SK-N-DZ (cell line): ENCODE data around the gene NRIP3. TPM values are rescaled to one million over a fixed set of nuclear protein-coding genes. Genes with fewer than 3 reads are reported as not detected.

Source experiments
- DNase-seq: peaks from one replicate; pipeline ENCODE4 v3.0.0-alpha.2; 2015; ENCODE audit warnings: low spot score
- polyA plus RNA-seq, 2 experiments: library from polyadenylated mRNA; depleted of rRNA; stranded (reverse); fragments of >200 nt; gene quantifications; 2 replicates each; pipeline ENCODE4 v1.2.3, GENCODE V29; 2014

Gene NRIP3
- 1.2 and 4.2 TPM in 2 replicates for polyA plus RNA-seq (2014; cell fraction: cytosol; rRNA removed)
- 3.8 and 4.0 TPM in 2 replicates for polyA plus RNA-seq (2014; cell fraction: nucleus; rRNA removed)

DNA sequence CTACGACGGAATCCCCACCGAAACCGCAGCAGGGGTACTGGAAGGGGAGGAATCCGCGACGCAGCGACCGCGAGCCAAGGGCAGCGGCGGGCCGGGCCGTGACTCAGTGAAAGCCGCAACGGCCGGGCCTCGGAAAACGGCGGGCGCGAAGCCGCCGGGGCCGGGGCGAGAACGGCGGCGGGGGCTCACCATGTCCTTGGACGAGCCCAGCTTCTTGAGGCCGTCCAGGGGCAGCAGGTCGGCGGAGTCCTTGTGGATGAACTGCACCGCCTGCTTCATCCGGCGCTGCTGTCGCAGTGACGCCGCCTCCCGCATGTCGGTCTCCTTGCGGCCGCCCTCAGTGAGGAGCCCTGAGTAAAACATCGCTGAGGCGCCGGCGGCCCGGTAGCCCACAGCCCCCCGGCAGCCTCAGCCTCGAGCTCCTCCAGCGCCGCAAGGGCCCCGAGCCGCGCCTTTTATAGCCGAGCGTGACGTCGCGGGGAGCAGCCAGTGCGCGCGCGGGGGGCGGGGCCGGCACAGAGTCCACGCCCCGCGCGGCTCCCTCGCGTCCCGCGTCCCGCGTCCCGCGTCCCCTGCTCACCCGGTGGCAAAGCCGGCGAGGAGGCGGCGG is at the start of gene NRIP3:
NRIP3 (minus strand) TSS at position 429 of the 610 bp plus-strand sequence; CDS start at position 363, 66 bp downstream.
- peak; percentile 71 for DNase-seq

- no peak for DNase-seq
Observed at GRCh38 chr11:9052316-9052715, 48.5 kb upstream of the NRIP3 start.

DNA sequence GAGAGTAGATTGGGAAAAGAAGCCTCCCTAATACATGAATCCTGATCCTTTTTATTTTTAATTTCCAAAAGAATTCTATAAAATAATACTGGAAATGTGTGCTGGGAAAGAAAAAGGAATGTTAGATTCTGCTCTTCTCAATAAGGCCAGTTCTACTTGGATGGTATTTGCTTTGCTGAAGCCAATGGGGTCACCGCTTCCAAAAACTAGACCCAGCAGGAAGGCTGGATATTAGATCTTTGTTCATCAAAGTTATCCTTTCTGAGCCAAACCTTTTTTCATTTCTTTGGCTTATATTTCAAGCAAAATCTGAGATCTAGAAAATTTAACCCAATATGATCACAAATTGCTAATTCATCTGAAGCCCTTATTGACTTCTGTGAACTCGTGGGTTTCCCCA is 46.2 kb upstream of the NRIP3 start:
- DNase-seq: no peak

DNA sequence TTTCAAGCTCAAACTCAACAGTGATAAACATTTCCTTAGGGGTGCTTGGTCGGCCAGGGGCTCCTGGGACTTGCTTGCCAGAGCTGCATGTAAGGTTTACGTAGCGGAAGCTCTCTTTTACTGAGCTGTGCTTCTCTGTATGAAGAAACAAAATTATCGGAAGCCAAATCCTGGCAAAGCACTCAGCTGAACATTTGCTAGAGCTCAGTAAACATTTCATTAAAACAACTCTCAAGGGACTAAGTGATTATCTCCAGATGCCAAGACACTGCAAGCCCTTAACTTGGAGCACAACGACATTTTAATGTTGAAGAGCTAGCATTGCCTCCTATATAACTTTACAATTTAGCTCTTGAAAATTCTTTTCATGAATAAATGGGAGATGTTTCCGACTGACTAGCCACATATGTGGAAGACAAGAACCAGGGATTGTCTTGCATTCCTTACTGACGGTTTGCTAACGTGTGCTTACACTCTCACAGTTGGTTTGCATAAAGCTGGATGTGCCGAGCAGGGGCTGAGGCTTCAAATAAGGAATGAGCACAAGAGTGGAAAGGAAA is 44.2 kb upstream of the NRIP3 start:
- peak; percentile 51 for DNase-seq

DNA sequence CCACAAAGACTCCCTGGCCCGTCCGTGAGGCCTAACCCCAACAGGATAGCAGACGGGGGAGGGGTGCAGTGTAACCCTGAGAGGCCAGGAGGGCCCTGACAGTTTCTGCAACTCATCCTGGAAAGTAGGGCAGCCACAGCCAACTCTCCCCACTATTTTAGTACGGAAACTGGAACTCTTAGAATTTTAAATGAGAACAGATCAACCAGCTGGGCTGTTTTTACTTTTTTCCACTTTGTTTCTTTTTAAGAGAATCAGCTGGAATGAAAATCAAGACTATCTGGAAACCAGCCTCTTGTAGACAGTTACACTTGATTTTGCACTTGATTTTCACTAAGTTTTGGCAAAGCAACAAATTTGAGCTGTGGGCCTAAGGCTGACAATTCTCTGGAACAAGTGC is 42.7 kb upstream of the NRIP3 start:
- no peak for DNase-seq

GRCh38 chr11:9042488-9042887 is 38.7 kb upstream of the NRIP3 start:
- DNase-seq: no peak

- DNase-seq: no peak
Observed at GRCh38 chr11:9041747-9042146, 37.9 kb upstream of the NRIP3 start.

DNA sequence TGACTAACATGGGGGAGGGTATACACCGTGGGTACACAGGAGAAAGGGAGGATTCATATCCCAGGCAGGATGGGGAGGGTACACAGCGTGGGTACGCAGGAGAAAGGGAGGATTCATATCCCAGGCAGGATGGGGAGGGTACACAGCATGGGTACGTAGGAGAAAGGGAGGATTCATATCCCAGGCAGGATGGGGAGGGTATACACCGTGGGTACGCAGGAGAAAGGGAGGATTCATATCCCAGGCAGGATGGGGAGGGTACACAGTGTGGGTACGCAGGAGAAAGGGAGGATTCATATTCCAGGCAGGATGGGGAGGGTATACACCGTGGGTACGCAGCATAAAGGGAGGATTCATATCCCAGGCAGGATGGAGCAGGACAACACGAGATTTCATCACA is 36.6 kb upstream of the NRIP3 start:
- no peak for DNase-seq

DNA sequence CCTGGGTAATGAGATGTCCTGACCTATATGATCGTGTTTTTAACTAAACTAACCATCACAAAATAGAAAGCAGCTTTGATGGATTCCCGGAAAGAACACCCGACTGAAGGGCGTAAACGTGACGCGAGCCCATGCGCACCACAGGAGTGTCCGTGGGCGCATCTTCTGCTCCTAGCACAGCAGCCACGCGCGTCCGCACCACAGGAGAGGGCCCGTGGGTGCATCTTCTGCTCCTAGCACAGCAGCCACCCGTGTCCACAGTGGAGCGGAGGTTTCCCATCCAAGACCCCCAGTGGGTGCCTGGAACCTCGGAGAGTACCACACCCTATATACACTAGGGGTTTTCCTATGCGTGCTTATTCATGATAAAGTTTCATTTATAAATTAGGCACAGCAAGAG is 36.1 kb upstream of the NRIP3 start:
- no peak for DNase-seq

DNA sequence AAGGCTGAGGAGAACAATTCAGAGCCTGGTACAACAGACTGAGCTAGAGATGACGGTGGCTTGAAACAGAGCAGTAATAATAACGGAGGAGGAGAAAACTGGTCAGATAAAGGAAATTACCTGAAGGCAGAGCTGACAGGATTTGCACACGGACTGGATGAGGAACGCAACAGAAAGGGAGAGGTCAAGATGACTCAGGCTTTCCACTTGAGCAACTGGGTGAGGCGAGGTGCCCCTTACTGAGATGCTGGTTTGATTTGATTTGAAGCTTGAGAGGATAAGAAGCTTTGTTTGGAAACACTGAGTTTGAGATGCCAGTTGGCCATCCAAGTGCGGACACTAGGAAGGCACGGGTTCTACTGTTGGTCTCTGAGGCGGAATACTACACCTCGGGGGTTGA is 35.4 kb upstream of the NRIP3 start:
- DNase-seq: no peak

- DNase-seq: no peak
Observed at GRCh38 chr11:9038541-9038940, 34.7 kb upstream of the NRIP3 start.

DNA sequence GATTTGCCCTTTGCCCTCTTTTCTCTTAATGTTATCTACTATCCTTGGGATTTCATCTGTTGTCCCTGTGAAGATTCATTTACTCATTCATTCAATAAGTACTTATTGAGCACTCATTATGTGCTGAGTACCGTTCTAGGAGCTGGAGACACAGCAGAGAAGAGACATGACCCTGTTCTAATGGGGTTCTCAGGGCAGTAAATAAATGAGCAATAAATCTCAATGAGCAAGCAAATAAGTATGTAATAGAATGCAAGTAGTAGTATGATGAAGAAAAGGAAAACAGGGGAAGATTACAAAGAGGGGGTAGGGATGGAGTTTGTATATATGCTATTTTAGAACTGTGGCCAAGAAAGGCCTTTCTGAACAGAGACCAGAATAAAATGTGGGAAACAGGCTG is 34.2 kb upstream of the NRIP3 start:
- DNase-seq: no peak

- no peak for DNase-seq
Observed at GRCh38 chr11:9037046-9037780, 33.4 kb upstream of the NRIP3 start.

DNA sequence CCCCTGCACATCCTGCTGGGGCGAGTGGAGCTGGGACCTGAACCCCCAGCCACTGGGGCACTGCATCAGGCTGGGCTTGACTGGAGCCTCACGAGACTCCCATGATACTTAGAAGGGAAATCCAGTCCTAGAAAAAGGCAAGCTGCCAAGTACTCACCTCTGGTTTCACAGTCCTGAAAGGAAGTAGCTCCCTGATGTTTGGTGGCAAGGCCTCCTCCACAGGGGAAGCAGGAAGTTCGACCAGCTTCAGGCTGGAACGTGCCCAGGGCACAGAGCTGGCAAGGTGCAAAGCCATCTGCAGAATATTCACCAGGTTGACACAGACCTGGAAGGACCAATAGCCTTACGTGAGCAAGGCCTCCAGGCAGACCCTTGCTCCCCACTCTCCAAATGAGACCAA is 26.8 kb upstream of the NRIP3 start:
- DNase-seq: no peak

DNA sequence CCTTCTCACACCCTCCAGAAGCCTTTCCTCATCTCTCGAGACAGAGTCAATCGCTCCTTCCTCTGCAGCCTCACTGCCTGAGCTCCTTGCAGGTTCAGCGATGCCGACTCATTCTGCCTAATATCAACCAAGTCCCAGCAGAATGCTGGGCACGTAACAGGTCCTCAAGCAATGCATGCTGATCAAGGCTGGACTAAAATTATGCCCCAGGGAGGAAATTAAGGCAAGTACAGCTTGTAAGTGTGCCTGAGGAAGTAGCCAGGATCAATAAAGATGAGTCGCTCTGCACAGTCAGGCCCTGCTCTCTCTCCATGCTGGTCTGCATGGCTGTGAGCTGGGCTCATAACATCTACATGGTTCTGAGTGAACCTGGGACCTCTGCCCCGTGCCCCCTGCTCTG is 25.6 kb upstream of the NRIP3 start:
- DNase-seq: no peak

- no peak for DNase-seq
Observed at GRCh38 chr11:9028581-9028980, 24.8 kb upstream of the NRIP3 start.

DNA sequence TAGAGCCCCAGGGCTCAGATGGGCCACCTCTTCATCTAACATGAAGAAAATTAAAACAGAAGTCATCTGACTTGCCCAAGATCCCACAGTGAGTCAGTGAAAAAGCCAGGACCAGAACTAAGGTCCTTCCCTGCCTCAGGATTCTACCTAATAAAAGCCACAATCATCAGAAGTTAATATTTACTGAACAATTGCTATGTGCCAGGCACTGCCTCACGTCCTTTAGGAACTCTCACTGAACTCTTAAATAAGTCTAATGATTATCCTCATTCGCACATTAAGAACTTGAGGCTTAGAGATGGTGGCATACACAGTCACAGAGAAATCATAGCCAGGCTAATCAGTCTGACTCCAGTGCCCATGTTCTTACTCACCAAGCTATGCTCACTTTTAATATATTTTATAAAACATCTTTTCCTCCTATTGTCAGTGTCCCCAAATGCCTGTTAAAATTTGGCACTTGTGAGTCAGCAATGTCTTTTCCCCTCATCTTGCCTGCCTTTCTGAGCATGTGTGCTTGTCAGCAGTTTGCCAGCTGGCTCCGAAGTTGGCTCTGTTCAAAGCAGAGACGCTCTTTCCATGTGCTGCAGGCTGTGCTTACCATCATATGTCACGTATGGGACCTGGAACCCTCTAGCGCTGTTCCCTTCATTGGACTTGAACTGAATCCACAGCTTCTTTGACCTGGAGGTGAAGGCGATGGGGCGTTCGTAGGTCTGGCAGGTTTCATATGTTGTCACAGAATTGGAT is 21.5 kb upstream of the NRIP3 start:
- no peak for DNase-seq

- DNase-seq: no peak
Observed at GRCh38 chr11:9022961-9023680, 19.3 kb upstream of the NRIP3 start.

GRCh38 chr11:9020916-9021315 is 17.1 kb upstream of the NRIP3 start:
- DNase-seq: no peak

DNA sequence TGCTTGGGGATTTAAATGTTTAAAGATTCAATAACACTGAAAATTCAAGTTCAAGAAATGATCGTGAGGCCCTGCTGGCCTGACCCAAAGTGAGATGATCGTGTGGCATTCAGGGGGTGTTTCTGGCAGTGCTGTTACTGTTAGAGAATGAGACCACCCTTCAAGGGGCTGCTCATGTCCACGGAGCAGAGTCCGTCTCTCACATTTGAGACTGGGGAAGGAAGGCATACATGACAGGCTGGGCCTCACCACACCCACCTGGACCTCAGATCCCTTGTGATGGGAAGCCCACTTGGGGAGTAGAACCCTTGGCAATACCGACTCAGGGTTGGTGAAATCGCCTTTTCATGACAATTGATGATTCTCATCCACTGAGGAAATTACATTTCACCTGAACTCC is 16.1 kb upstream of the NRIP3 start:
- no peak for DNase-seq

- no peak for DNase-seq
Observed at GRCh38 chr11:9017773-9018172, 14.0 kb upstream of the NRIP3 start.
